ENCODE data around the gene CNPY4. TPM values are rescaled to one million over a fixed set of nuclear protein-coding genes. Genes with fewer than 3 reads are reported as not detected.

Gene CNPY4
- total RNA-seq, 1 donor from 2014 or later = 19.3 TPM

DNA sequence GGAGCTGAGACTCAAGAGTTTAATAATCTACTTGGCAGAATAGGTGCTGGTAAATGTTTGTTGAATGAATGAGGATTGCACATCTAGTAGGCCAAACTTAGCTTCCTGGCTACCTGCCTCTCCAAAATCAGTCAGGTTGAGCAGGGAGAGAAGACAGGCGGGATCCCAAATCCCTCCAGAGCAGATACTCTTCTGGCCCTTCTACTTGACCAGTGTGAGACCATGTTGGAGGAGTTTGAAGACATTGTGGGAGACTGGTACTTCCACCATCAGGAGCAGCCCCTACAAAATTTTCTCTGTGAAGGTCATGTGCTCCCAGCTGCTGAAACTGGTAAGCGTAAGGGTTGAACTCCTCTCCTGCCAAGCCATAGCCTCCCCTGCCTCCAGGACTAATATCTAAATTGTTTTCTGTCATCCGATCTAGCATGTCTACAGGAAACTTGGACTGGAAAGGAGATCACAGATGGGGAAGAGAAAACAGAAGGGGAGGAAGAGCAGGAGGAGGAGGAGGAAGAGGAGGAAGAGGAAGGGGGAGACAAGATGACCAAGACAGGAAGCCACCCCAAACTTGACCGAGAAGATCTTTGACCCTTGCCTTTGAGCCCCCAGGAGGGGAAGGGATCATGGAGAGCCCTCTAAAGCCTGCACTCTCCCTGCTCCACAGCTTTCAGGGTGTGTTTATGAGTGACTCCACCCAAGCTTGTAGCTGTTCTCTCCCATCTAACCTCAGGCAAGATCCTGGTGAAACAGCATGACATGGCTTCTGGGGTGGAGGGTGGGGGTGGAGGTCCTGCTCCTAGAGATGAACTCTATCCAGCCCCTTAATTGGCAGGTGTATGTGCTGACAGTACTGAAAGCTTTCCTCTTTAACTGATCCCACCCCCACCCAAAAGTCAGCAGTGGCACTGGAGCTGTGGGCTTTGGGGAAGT is 5.1 kb downstream of the CNPY4 start:
- no peak for DNase-seq
- H3K36me3 Mint-ChIP-seq (ENCODE audit: unreplicated experiment) = no peaks in the 10 kb centered on the region
- no peak overlapping the region for H3K27ac Mint-ChIP-seq (ENCODE audit: unreplicated experiment)

DNA sequence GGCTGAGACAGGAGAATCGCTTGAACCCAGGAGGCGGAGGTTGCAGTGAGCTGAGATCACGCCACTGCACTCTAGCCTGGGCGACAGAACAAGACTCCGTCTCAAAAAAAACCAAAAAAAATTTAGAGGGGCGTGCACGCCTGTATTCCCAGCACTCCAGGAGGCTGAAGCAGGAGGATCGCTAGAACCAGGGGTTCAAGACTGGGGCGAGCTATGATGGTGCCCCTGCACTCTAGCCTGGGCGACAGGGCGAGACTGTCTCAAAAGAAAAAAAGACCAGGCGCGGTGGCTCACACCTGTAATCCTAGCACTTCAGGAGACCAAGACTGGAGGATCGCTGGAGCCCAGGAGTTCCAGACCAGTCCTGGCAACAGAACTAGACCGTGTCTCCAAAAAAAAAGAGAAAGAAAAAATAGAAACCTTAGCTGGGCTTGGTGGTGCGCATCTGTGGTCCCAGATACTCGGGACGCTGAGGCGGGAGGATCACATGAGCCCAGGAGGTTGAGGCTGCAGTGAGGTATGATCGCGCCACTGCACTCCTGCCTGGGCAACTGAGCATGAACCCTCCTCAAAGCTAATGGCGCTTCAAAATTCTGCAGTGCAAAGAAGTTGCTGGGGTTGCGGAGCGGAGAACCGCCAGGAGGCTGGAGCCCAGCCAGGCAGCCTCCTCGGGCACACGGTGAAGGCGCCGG is 7.0 kb downstream of the CNPY4 start:
- no peaks in the 10 kb centered on the region for H3K36me3 Mint-ChIP-seq (ENCODE audit: unreplicated experiment)

More for the DNA sequence above, 5.1 kb downstream of the CNPY4 start:
- Mint-ChIP-seq H3K4me1 (ENCODE audit: low read depth, unreplicated experiment) (peaks cover 4% of the 10 kb centered on the region), H3K9me3 (ENCODE audit: unreplicated experiment) (peaks cover 8% of the 10 kb centered on the region), H3K4me3 (ENCODE audit: unreplicated experiment) (no peak overlapping the region), H3K27me3 (ENCODE audit: unreplicated experiment) (peaks cover 10% of the 10 kb centered on the region)
- TF ChIP-seq, protein P1, sequence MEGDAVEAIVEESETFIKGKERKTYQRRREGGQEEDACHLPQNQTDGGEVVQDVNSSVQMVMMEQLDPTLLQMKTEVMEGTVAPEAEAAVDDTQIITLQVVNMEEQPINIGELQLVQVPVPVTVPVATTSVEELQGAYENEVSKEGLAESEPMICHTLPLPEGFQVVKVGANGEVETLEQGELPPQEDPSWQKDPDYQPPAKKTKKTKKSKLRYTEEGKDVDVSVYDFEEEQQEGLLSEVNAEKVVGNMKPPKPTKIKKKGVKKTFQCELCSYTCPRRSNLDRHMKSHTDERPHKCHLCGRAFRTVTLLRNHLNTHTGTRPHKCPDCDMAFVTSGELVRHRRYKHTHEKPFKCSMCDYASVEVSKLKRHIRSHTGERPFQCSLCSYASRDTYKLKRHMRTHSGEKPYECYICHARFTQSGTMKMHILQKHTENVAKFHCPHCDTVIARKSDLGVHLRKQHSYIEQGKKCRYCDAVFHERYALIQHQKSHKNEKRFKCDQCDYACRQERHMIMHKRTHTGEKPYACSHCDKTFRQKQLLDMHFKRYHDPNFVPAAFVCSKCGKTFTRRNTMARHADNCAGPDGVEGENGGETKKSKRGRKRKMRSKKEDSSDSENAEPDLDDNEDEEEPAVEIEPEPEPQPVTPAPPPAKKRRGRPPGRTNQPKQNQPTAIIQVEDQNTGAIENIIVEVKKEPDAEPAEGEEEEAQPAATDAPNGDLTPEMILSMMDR (IDR thresholded peaks at IDR 0.05; ENCODE audit: partially characterized antibody, unreplicated experiment) = no peak

GRCh38 chr7:100126931-100127865 is 7.8 kb downstream of the CNPY4 start, which contains the start of gene MBLAC1:
MBLAC1 (plus strand) TSS chr7:100126967; CDS start chr7:100127396, 429 bp downstream.
- DNase-seq = peak; percentile 91
- TF ChIP-seq, protein P1 (IDR thresholded peaks at IDR 0.05; ENCODE audit: partially characterized antibody, unreplicated experiment) = no peak
- Mint-ChIP-seq H3K4me3 (ENCODE audit: unreplicated experiment) (peak within 1 kb of the TSS; percentile 96), H3K27ac (ENCODE audit: unreplicated experiment) (peak within 1 kb of the TSS; percentile 99), H3K9me3 (ENCODE audit: unreplicated experiment) (peaks cover 2% of the 10 kb centered on the region), H3K27me3 (ENCODE audit: unreplicated experiment) (peaks cover 7% of the 10 kb centered on the region), H3K36me3 (ENCODE audit: unreplicated experiment) (no peaks in the 10 kb centered on the region), H3K4me1 (ENCODE audit: low read depth, unreplicated experiment) (no peaks in the 10 kb centered on the region)

More for the DNA sequence above, 7.0 kb downstream of the CNPY4 start:
- TF ChIP-seq, protein P1 (IDR thresholded peaks at IDR 0.05; ENCODE audit: partially characterized antibody, unreplicated experiment) = no peak
- Mint-ChIP-seq H3K9me3 (ENCODE audit: unreplicated experiment) (peaks cover 4% of the 10 kb centered on the region), H3K27me3 (ENCODE audit: unreplicated experiment) (peaks cover 7% of the 10 kb centered on the region), H3K4me1 (ENCODE audit: low read depth, unreplicated experiment) (no peaks in the 10 kb centered on the region), H3K4me3 (ENCODE audit: unreplicated experiment) (peak overlapping the region; percentile 96), H3K27ac (ENCODE audit: unreplicated experiment) (peak overlapping the region; percentile 99)
- DNase-seq = no peak

GRCh38 chr7:100127866-100128636 is 8.6 kb downstream of the CNPY4 start:
- DNase-seq = peak; percentile 56
- H3K4me1 Mint-ChIP-seq (ENCODE audit: low read depth, unreplicated experiment) = peaks cover 3% of the 10 kb centered on the region
- H3K9me3 Mint-ChIP-seq (ENCODE audit: unreplicated experiment) = peaks cover 2% of the 10 kb centered on the region
- TF ChIP-seq, protein P1 (IDR thresholded peaks at IDR 0.05; ENCODE audit: partially characterized antibody, unreplicated experiment) = no peak
- peak overlapping the region; percentile 83 for H3K4me3 Mint-ChIP-seq (ENCODE audit: unreplicated experiment)
- no peaks in the 10 kb centered on the region for H3K36me3 Mint-ChIP-seq (ENCODE audit: unreplicated experiment)
- H3K27me3 Mint-ChIP-seq (ENCODE audit: unreplicated experiment) = peaks cover 7% of the 10 kb centered on the region
- peak overlapping the region; percentile 38 for H3K27ac Mint-ChIP-seq (ENCODE audit: unreplicated experiment)

Measured in glutamatergic neuron (in vitro differentiated cells).